ENCODE measurements around the gene TMED10. TPM values are rescaled to one million over a fixed set of nuclear protein-coding genes. Genes with fewer than 3 reads are reported as not detected.
A peak's percentile ranks its signal among the peaks of the same experiment; 100 is the strongest.

The TMED10 gene
- total RNA-seq, 2 donors from 2014 or later: 190 to 195 TPM

- H3K27ac Mint-ChIP-seq: peak overlapping the region; percentile 81
These were observed 29.2 kb upstream of the TMED10 start for GRCh38 chr14:75205591-75205990.

GRCh38 chr14:75204116-75204515, 27.7 kb upstream of the TMED10 start:
- H3K27ac Mint-ChIP-seq: no peak overlapping the region
- DNase-seq: no peak
- H3K4me3 Mint-ChIP-seq: no peak overlapping the region

More at GRCh38 chr14:75205591-75205990, 29.2 kb upstream of the TMED10 start:
- H3K36me3 Mint-ChIP-seq (ENCODE audit: low read depth): no peaks in the 10 kb centered on the region
- H3K27me3 Mint-ChIP-seq: peaks cover 1% of the 10 kb centered on the region
- H3K9me3 ChIP-seq (ENCODE audit: control insufficient read depth, low read length, poor library complexity, severe bottlenecking): no peaks in the 10 kb centered on the region
- ATAC-seq: no peak
- DNase-seq: no peak
- H3K4me3 Mint-ChIP-seq: no peak overlapping the region
- peaks cover 8% of the 10 kb centered on the region for H3K4me1 Mint-ChIP-seq

GRCh38 chr14:75202657-75203056, 26.2 kb upstream of the TMED10 start:
- H3K36me3 Mint-ChIP-seq (ENCODE audit: low read depth): no peaks in the 10 kb centered on the region
- DNase-seq: no peak
- H3K4me3 Mint-ChIP-seq: no peak overlapping the region
- H3K27me3 Mint-ChIP-seq: peaks cover 10% of the 10 kb centered on the region
- ATAC-seq: no peak
- no peak overlapping the region for H3K27ac Mint-ChIP-seq
- H3K9me3 ChIP-seq (ENCODE audit: control insufficient read depth, low read length, poor library complexity, severe bottlenecking): no peaks in the 10 kb centered on the region
- peaks cover 10% of the 10 kb centered on the region for H3K4me1 Mint-ChIP-seq

More at GRCh38 chr14:75204116-75204515, 27.7 kb upstream of the TMED10 start:
- Mint-ChIP-seq H3K36me3 (ENCODE audit: low read depth) (no peaks in the 10 kb centered on the region), H3K4me1 (peaks cover 10% of the 10 kb centered on the region), H3K27me3 (peaks cover 5% of the 10 kb centered on the region)
- ATAC-seq: no peak
- no peaks in the 10 kb centered on the region for H3K9me3 ChIP-seq (ENCODE audit: control insufficient read depth, low read length, poor library complexity, severe bottlenecking)

GRCh38 chr14:75201087-75201486, 24.7 kb upstream of the TMED10 start:
- DNase-seq (no peak), ATAC-seq (no peak)
- H3K9me3 ChIP-seq (ENCODE audit: control insufficient read depth, low read length, poor library complexity, severe bottlenecking): no peaks in the 10 kb centered on the region
- Mint-ChIP-seq H3K27me3 (peaks cover 10% of the 10 kb centered on the region), H3K36me3 (ENCODE audit: low read depth) (no peaks in the 10 kb centered on the region), H3K4me1 (peaks cover 9% of the 10 kb centered on the region), H3K27ac (no peak overlapping the region), H3K4me3 (no peak overlapping the region)

GRCh38 chr14:75200451-75200850, 24.0 kb upstream of the TMED10 start:
- no peaks in the 10 kb centered on the region for H3K9me3 ChIP-seq (ENCODE audit: control insufficient read depth, low read length, poor library complexity, severe bottlenecking)
- H3K4me1 Mint-ChIP-seq: peaks cover 6% of the 10 kb centered on the region
- DNase-seq (no peak), ATAC-seq (no peak)
- no peaks in the 10 kb centered on the region for H3K36me3 Mint-ChIP-seq (ENCODE audit: low read depth)
- H3K4me3 Mint-ChIP-seq: no peak overlapping the region
- peak overlapping the region; percentile 46 for H3K27ac Mint-ChIP-seq
- peaks cover 10% of the 10 kb centered on the region for H3K27me3 Mint-ChIP-seq

GRCh38 chr14:75198291-75198933, 22.0 kb upstream of the TMED10 start:
- no peak for ATAC-seq
- H3K36me3 Mint-ChIP-seq (ENCODE audit: low read depth): no peaks in the 10 kb centered on the region
- no peak overlapping the region for H3K27ac Mint-ChIP-seq
- DNase-seq: no peak
- no peak overlapping the region for H3K4me3 Mint-ChIP-seq
- peaks cover 10% of the 10 kb centered on the region for H3K27me3 Mint-ChIP-seq
- H3K9me3 ChIP-seq (ENCODE audit: control insufficient read depth, low read length, poor library complexity, severe bottlenecking): no peaks in the 10 kb centered on the region
- peaks cover 8% of the 10 kb centered on the region for H3K4me1 Mint-ChIP-seq

GRCh38 chr14:75197338-75197737, 20.9 kb upstream of the TMED10 start:
- no peak for ATAC-seq
- Mint-ChIP-seq H3K4me3 (no peak overlapping the region), H3K4me1 (peaks cover 8% of the 10 kb centered on the region), H3K36me3 (ENCODE audit: low read depth) (no peaks in the 10 kb centered on the region), H3K27me3 (peaks cover 10% of the 10 kb centered on the region), H3K27ac (no peak overlapping the region)
- no peaks in the 10 kb centered on the region for H3K9me3 ChIP-seq (ENCODE audit: control insufficient read depth, low read length, poor library complexity, severe bottlenecking)
- DNase-seq: no peak

- Mint-ChIP-seq H3K27me3 (peaks cover 10% of the 10 kb centered on the region), H3K27ac (peak overlapping the region; percentile 65), H3K4me1 (peaks cover 8% of the 10 kb centered on the region), H3K4me3 (peak overlapping the region; percentile 63), H3K36me3 (ENCODE audit: low read depth) (no peaks in the 10 kb centered on the region)
- DNase-seq: no peak
- peak; percentile 23 for ATAC-seq
- H3K9me3 ChIP-seq (ENCODE audit: control insufficient read depth, low read length, poor library complexity, severe bottlenecking): no peaks in the 10 kb centered on the region
These were observed 20.1 kb upstream of the TMED10 start for GRCh38 chr14:75196468-75196867.

- no peak for DNase-seq
- Mint-ChIP-seq H3K27me3 (peaks cover 10% of the 10 kb centered on the region), H3K27ac (peak overlapping the region; percentile 65), H3K36me3 (ENCODE audit: low read depth) (no peaks in the 10 kb centered on the region), H3K4me3 (no peak overlapping the region), H3K4me1 (peaks cover 8% of the 10 kb centered on the region)
- no peak for ATAC-seq
- no peaks in the 10 kb centered on the region for H3K9me3 ChIP-seq (ENCODE audit: control insufficient read depth, low read length, poor library complexity, severe bottlenecking)
These were observed 19.7 kb upstream of the TMED10 start for GRCh38 chr14:75196064-75196463.

- H3K4me1 Mint-ChIP-seq: peaks cover 5% of the 10 kb centered on the region
These were observed 14.7 kb upstream of the TMED10 start for GRCh38 chr14:75191100-75191499.

GRCh38 chr14:75190023-75190422, 13.6 kb upstream of the TMED10 start:
- DNase-seq (no peak), ATAC-seq (no peak)
- Mint-ChIP-seq H3K4me3 (no peak overlapping the region), H3K4me1 (peaks cover 4% of the 10 kb centered on the region), H3K36me3 (ENCODE audit: low read depth) (no peaks in the 10 kb centered on the region), H3K27me3 (peaks cover 12% of the 10 kb centered on the region), H3K27ac (no peak overlapping the region)
- H3K9me3 ChIP-seq (ENCODE audit: control insufficient read depth, low read length, poor library complexity, severe bottlenecking): no peaks in the 10 kb centered on the region

More at GRCh38 chr14:75191100-75191499, 14.7 kb upstream of the TMED10 start:
- ATAC-seq: no peak
- Mint-ChIP-seq H3K27me3 (peaks cover 7% of the 10 kb centered on the region), H3K36me3 (ENCODE audit: low read depth) (no peaks in the 10 kb centered on the region), H3K4me3 (no peak overlapping the region), H3K27ac (no peak overlapping the region)
- H3K9me3 ChIP-seq (ENCODE audit: control insufficient read depth, low read length, poor library complexity, severe bottlenecking): no peaks in the 10 kb centered on the region
- no peak for DNase-seq

GRCh38 chr14:75188520-75189268, 12.3 kb upstream of the TMED10 start:
- Mint-ChIP-seq H3K27me3 (peaks cover 12% of the 10 kb centered on the region), H3K36me3 (ENCODE audit: low read depth) (no peaks in the 10 kb centered on the region), H3K27ac (no peak overlapping the region), H3K4me1 (peaks cover 2% of the 10 kb centered on the region), H3K4me3 (no peak overlapping the region)
- H3K9me3 ChIP-seq (ENCODE audit: control insufficient read depth, low read length, poor library complexity, severe bottlenecking): no peaks in the 10 kb centered on the region
- ATAC-seq (peak; percentile 68), DNase-seq (no peak)

- no peaks in the 10 kb centered on the region for H3K36me3 Mint-ChIP-seq (ENCODE audit: low read depth)
- peaks cover 12% of the 10 kb centered on the region for H3K27me3 Mint-ChIP-seq
- H3K27ac Mint-ChIP-seq: no peak overlapping the region
These were observed 11.7 kb upstream of the TMED10 start for GRCh38 chr14:75188086-75188485.

More at GRCh38 chr14:75188086-75188485, 11.7 kb upstream of the TMED10 start:
- ATAC-seq (no peak), DNase-seq (no peak)
- H3K9me3 ChIP-seq (ENCODE audit: control insufficient read depth, low read length, poor library complexity, severe bottlenecking): no peaks in the 10 kb centered on the region
- Mint-ChIP-seq H3K4me1 (peaks cover 2% of the 10 kb centered on the region), H3K4me3 (no peak overlapping the region)

Data from T-helper 17 cell (primary cell).